Activated T-cell treated with anti-CD3 and anti-CD28 coated beads, Interleukin-2, amount 50 U/mL, for 48 hours (primary cell): Measurements from ENCODE around the gene ARID1A.
A peak's percentile ranks its signal among the peaks of the same experiment; 100 is the strongest.
"Not testable (repeated sequence)": the region's sequence is repeated elsewhere in the genome, so short reads cannot be mapped to it uniquely, and the experiment has no call there.

ENCODE experiments used
- DNase-seq, 2 experiments: peaks; one replicate each; pipeline ENCODE4 v3.0.0-alpha.2; 2020

Gene ARID1A

GRCh38 chr1:26697978-26698849 lies 2.4 kb downstream of the ARID1A start:
- DNase-seq = peak in 1 of 2 experiments; percentile 69

GRCh38 chr1:26700711-26701110 lies 4.9 kb downstream of the ARID1A start:
- no peak for DNase-seq

GRCh38 chr1:26701266-26701994 lies 5.6 kb downstream of the ARID1A start:
- DNase-seq = no peak

- no peak for DNase-seq
These were observed 6.3 kb downstream of the ARID1A start for GRCh38 chr1:26701995-26702679.

GRCh38 chr1:26702680-26703038 lies 6.8 kb downstream of the ARID1A start:
- DNase-seq = peak in 1 of 2 experiments; percentile 52

- DNase-seq = no peak
These were observed 7.7 kb downstream of the ARID1A start for GRCh38 chr1:26703478-26703877.

GRCh38 chr1:26704629-26705028 lies 8.8 kb downstream of the ARID1A start:
- DNase-seq = no peak

- DNase-seq = not testable (repeated sequence)
These were observed 9.4 kb downstream of the ARID1A start for GRCh38 chr1:26705227-26705626.

GRCh38 chr1:26705788-26706311 lies 10.0 kb downstream of the ARID1A start:
- DNase-seq = no peak

GRCh38 chr1:26706315-26706714 lies 10.5 kb downstream of the ARID1A start:
- no peak for DNase-seq

- no peak for DNase-seq
These were observed 15.0 kb downstream of the ARID1A start for GRCh38 chr1:26710811-26711210.

GRCh38 chr1:26711777-26712176 lies 16.0 kb downstream of the ARID1A start:
- DNase-seq = no peak

GRCh38 chr1:26717017-26717491 lies 21.2 kb downstream of the ARID1A start:
- DNase-seq = no peak

GRCh38 chr1:26719205-26719604 lies 23.4 kb downstream of the ARID1A start:
- DNase-seq = no peak

GRCh38 chr1:26721669-26722355 lies 26.0 kb downstream of the ARID1A start:
- DNase-seq = no peak

GRCh38 chr1:26723013-26723991 lies 27.5 kb downstream of the ARID1A start:
- peak; percentile 56 to 58 for DNase-seq

- no peak for DNase-seq
These were observed 28.3 kb downstream of the ARID1A start for GRCh38 chr1:26724118-26724517.

GRCh38 chr1:26724926-26725325 lies 29.1 kb downstream of the ARID1A start:
- no peak for DNase-seq

- not testable (repeated sequence) for DNase-seq
These were observed 30.1 kb downstream of the ARID1A start for GRCh38 chr1:26725904-26726303.

GRCh38 chr1:26726784-26727183 lies 31.0 kb downstream of the ARID1A start:
- no peak for DNase-seq

- DNase-seq = no peak
These were observed 31.7 kb downstream of the ARID1A start for GRCh38 chr1:26727476-26727875.
